H9 (cell line): ENCODE results near the gene GPR83. TPM values are rescaled to one million over a fixed set of nuclear protein-coding genes. Genes with fewer than 3 reads are reported as not detected.
A peak's percentile ranks its signal among the peaks of the same experiment; 100 is the strongest.

ENCODE experiments used
- DNase-seq: peaks from one replicate; pipeline ENCODE4 v3.0.0-alpha.2; 2017
- H2AFZ ChIP-seq: one replicate; pipeline ENCODE4 v1.6.1; 2013; ENCODE audit warnings: mild to moderate bottlenecking, low read length, control low read depth, moderate library complexity
- H2AK5ac ChIP-seq: 2 replicates; pipeline ENCODE4 v1.6.1; 2013; ENCODE audit warnings: low read length, control low read depth, mixed read lengths; ENCODE audit not compliant: insufficient read length
- H2BK120ac ChIP-seq: one replicate; pipeline ENCODE4 v1.6.1; 2013; ENCODE audit warnings: low read depth, mild to moderate bottlenecking, low read length, control low read depth, inconsistent platforms; ENCODE audit not compliant: poor library complexity, severe bottlenecking
- H2BK12ac ChIP-seq: 2 replicates; pipeline ENCODE4 v1.6.1; 2013; ENCODE audit warnings: low read length, control low read depth, mixed read lengths, low read depth; ENCODE audit not compliant: insufficient read length
- H2BK15ac ChIP-seq: 2 replicates; pipeline ENCODE4 v1.6.1; 2013; ENCODE audit warnings: low read depth, low read length, control low read depth
- H2BK20ac ChIP-seq: one replicate; pipeline ENCODE4 v1.6.1; 2013; ENCODE audit warnings: low read depth, mild to moderate bottlenecking, low read length, control low read depth, inconsistent platforms; ENCODE audit not compliant: poor library complexity, severe bottlenecking
- H2BK5ac ChIP-seq: 2 replicates; pipeline ENCODE4 v1.6.1; 2013; ENCODE audit warnings: low read length, control low read depth, mixed read lengths; ENCODE audit not compliant: insufficient read length
- H3K14ac ChIP-seq: 2 replicates; pipeline ENCODE4 v1.6.1; 2013; ENCODE audit warnings: low read length, control low read depth; ENCODE audit not compliant: insufficient read depth
- H3K18ac ChIP-seq: 2 replicates; pipeline ENCODE4 v1.6.1; 2013; ENCODE audit warnings: low read depth, mild to moderate bottlenecking, mixed read lengths, low read length, control low read depth; ENCODE audit not compliant: insufficient read length
- H3K23ac ChIP-seq: 2 replicates; pipeline ENCODE4 v1.6.1; 2013; ENCODE audit warnings: low read length, control low read depth, mixed read lengths, low read depth; ENCODE audit not compliant: insufficient read length
- H3K23me2 ChIP-seq: 2 replicates; pipeline ENCODE4 v1.6.1; 2013; ENCODE audit warnings: low read depth, mild to moderate bottlenecking, mixed read lengths, low read length, control low read depth; ENCODE audit not compliant: insufficient read length, poor library complexity, severe bottlenecking
- H3K27ac ChIP-seq: 2 replicates; pipeline ENCODE4 v1.5.1; 2013; ENCODE audit warnings: low read length, control low read depth, mixed read lengths, low read depth; ENCODE audit not compliant: insufficient read length
- H3K27me3 ChIP-seq: 2 replicates; pipeline ENCODE4 v1.6.1; 2013; ENCODE audit warnings: low read length, control low read depth, inconsistent platforms; ENCODE audit not compliant: insufficient read depth
- H3K4ac ChIP-seq: 2 replicates; pipeline ENCODE4 v1.6.1; 2013; ENCODE audit warnings: low read depth, mild to moderate bottlenecking, control low read depth, inconsistent platforms, low read length, moderate library complexity
- H3K4me1 ChIP-seq: 2 replicates; pipeline ENCODE4 v1.6.1; 2013; ENCODE audit warnings: low read length, control low read depth, inconsistent platforms; ENCODE audit not compliant: insufficient read depth
- H3K4me2 ChIP-seq: 2 replicates; pipeline ENCODE4 v1.6.1; 2013; ENCODE audit warnings: low read length, control low read depth, mixed read lengths; ENCODE audit not compliant: insufficient read length, insufficient read depth
- H3K56ac ChIP-seq: 2 replicates; pipeline ENCODE4 v1.6.1; 2013; ENCODE audit warnings: low read depth, mild to moderate bottlenecking, mixed read lengths, low read length, control low read depth; ENCODE audit not compliant: insufficient read length
- H3K79me1 ChIP-seq: 2 replicates; pipeline ENCODE4 v1.6.1; 2013; ENCODE audit warnings: low read depth, mild to moderate bottlenecking, moderate library complexity, low read length, control low read depth, inconsistent platforms; ENCODE audit not compliant: insufficient read depth, poor library complexity, severe bottlenecking
- H3K79me2 ChIP-seq: 2 replicates; pipeline ENCODE4 v1.6.1; 2013; ENCODE audit warnings: low read length, control low read depth, inconsistent platforms; ENCODE audit not compliant: insufficient read depth
- H3K9ac ChIP-seq: 2 replicates; pipeline ENCODE4 v1.6.1; 2013; ENCODE audit warnings: low read length, control low read depth, mixed read lengths; ENCODE audit not compliant: insufficient read length; ENCODE audit errors: extremely low read depth
- H3K9me3 ChIP-seq: one replicate; pipeline ENCODE4 v1.6.1; 2013; ENCODE audit warnings: low read depth, low read length, inconsistent platforms; ENCODE audit not compliant: control insufficient read depth
- H3T11ph ChIP-seq: one replicate; pipeline ENCODE4 v1.6.1; 2013; ENCODE audit warnings: mild to moderate bottlenecking, low read length, control low read depth, inconsistent platforms
- H4K20me1 ChIP-seq: one replicate; pipeline ENCODE4 v1.6.1; 2013; ENCODE audit not compliant: control insufficient read depth, insufficient read length, insufficient read depth
- H4K5ac ChIP-seq: 2 replicates; pipeline ENCODE4 v1.6.1; 2013; ENCODE audit warnings: low read depth, mild to moderate bottlenecking, mixed read lengths, low read length, control low read depth; ENCODE audit not compliant: insufficient read length
- H4K8ac ChIP-seq: replicated peaks from 2 replicates; pipeline ENCODE4 v1.6.1; 2013; ENCODE audit warnings: low read length, control low read depth, mixed read lengths, low read depth; ENCODE audit not compliant: insufficient read length
- H4K91ac ChIP-seq: 2 replicates; pipeline ENCODE4 v1.6.1; 2013; ENCODE audit warnings: low read depth, mild to moderate bottlenecking, moderate library complexity, mixed read lengths, low read length, control low read depth; ENCODE audit not compliant: insufficient read length
- H3K27ac Mint-ChIP-seq, 3 experiments: 2 replicates in 2 of 3; 3 replicates in 1 of 3; pipeline ENCODE4 v1.8.0; 2020 to 2021; ENCODE audit warnings: mixed read lengths in 3 of 3, mild to moderate bottlenecking in 1 of 3, moderate library complexity in 1 of 3
- H3K27me3 Mint-ChIP-seq: 2 replicates; pipeline ENCODE4 v1.8.0; 2021; ENCODE audit warnings: low read depth, mild to moderate bottlenecking, moderate library complexity, mixed read lengths
- H3K36me3 Mint-ChIP-seq, 3 experiments: 2 replicates in 2 of 3; 3 replicates in 1 of 3; pipeline ENCODE4 v1.8.0; 2020 to 2021; ENCODE audit warnings: low read depth in 3 of 3, mixed read lengths in 3 of 3; ENCODE audit not compliant: insufficient read depth in 1 of 3
- H3K4me1 Mint-ChIP-seq, 2 experiments: 2 replicates each; pipeline ENCODE4 v1.8.0; 2020; ENCODE audit warnings: mixed read lengths in 2 of 2
- H3K4me3 Mint-ChIP-seq, 2 experiments: 2 replicates in 1 of 2; 3 replicates in 1 of 2; pipeline ENCODE4 v1.8.0; 2020 to 2021; ENCODE audit warnings: mild to moderate bottlenecking in 2 of 2, mixed read lengths in 2 of 2, moderate library complexity in 1 of 2
- H3K9me3 Mint-ChIP-seq, 2 experiments: 2 replicates in 1 of 2; 3 replicates in 1 of 2; pipeline ENCODE4 v1.8.0; 2020; ENCODE audit warnings: mild to moderate bottlenecking in 2 of 2, mixed read lengths in 2 of 2, moderate library complexity in 1 of 2
- WGBS: extraction: QIAGEN DNeasy Blood & Tissue Kit; methylation state at CpG from one replicate; pipeline ENCODE4 v1.1.7; 2013; ENCODE audit warnings: missing lambda C conversion rate, low lambda C conversion rate, mixed read lengths; ENCODE audit not compliant: insufficient read length; ENCODE audit errors: extremely low coverage; 5-methylcytosine and 5-hydroxymethylcytosine counted together
- total RNA-seq: library from RNA; stranded (reverse); gene quantifications from 2 replicates; pipeline ENCODE4 v1.2.1, GENCODE V29; 2021
- TF ChIP-seq, protein P1 (sequence below): fragments of 200-600 bp; sonication (generic); conservative IDR thresholded peaks from 3 replicates; pipeline ENCODE4 v1.8.0; 2021; ENCODE audit warnings: antibody characterized with exemption, mild to moderate bottlenecking

Gene GPR83
- total RNA-seq, 1 experiment from 2014 or later = not detected

DNA sequence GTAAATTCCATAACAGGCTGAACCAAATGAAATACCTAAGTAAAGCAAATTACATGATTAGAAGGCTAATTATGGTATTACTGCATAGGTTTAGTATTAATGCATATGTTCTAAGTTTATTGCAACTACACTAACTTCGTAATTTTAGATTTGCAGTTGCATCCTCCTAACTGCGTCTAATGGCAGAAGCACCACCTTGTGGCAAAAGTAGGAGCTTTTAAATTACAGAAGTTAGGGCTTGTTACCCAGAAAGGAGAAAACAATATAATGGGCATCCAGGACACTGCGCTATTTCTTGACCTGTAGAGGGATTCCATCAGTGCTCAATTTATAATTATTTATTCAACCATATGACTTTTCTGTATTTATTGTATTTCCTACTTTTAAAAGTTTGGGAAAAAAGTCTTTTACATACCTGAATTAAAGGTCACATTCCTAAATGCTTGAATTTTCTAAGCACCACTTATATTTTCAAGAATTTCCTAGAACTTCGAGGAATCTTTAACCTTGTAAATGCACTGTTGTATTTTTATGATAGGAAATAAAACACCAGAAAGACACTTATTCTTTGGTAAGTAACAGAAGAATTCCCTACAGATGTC is 16.3 kb upstream of the GPR83 start:
- Histone ChIP-seq H3K9me3 (no peaks in the 10 kb centered on the region), H3K4ac (no peak overlapping the region), H3K79me1 (no peaks in the 10 kb centered on the region), H3K79me2 (no peaks in the 10 kb centered on the region), H4K20me1 (no peaks in the 10 kb centered on the region), H3K23ac (no peak overlapping the region), H4K8ac (no peak overlapping the region), H2BK12ac (no peak overlapping the region), H4K91ac (no peak overlapping the region), H3K23me2 (no peaks in the 10 kb centered on the region), H2BK5ac (no peak overlapping the region), H2BK120ac (no peak overlapping the region), H3K18ac (no peak overlapping the region), H3K4me2 (no peak overlapping the region), H3K27me3 (no peaks in the 10 kb centered on the region), H3K9ac (no peak overlapping the region), H2AFZ (no peak overlapping the region), H4K5ac (no peak overlapping the region), H3K56ac (no peak overlapping the region), H3K4me1 (no peaks in the 10 kb centered on the region), H3T11ph (no peak overlapping the region), H2BK15ac (no peak overlapping the region), H3K14ac (no peak overlapping the region), H2BK20ac (no peak overlapping the region), H2AK5ac (no peak overlapping the region), H3K27ac (no peak overlapping the region)
- no CpG with 5 or more reads among the region's 4 CpGs for WGBS
- peaks cover 5 to 18% (median 11%) of the 10 kb centered on the region in 3 experiments; a peak in 5 of 7 replicates for H3K36me3 Mint-ChIP-seq
- H3K4me3 Mint-ChIP-seq = no peak overlapping the region
- DNase-seq = no peak
- TF ChIP-seq, protein P1, sequence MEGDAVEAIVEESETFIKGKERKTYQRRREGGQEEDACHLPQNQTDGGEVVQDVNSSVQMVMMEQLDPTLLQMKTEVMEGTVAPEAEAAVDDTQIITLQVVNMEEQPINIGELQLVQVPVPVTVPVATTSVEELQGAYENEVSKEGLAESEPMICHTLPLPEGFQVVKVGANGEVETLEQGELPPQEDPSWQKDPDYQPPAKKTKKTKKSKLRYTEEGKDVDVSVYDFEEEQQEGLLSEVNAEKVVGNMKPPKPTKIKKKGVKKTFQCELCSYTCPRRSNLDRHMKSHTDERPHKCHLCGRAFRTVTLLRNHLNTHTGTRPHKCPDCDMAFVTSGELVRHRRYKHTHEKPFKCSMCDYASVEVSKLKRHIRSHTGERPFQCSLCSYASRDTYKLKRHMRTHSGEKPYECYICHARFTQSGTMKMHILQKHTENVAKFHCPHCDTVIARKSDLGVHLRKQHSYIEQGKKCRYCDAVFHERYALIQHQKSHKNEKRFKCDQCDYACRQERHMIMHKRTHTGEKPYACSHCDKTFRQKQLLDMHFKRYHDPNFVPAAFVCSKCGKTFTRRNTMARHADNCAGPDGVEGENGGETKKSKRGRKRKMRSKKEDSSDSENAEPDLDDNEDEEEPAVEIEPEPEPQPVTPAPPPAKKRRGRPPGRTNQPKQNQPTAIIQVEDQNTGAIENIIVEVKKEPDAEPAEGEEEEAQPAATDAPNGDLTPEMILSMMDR = peak; percentile 70
- no peaks in the 10 kb centered on the region for H3K27me3 Mint-ChIP-seq
- no peaks in the 10 kb centered on the region for H3K4me1 Mint-ChIP-seq
- no peaks in the 10 kb centered on the region for H3K9me3 Mint-ChIP-seq
- H3K27ac Mint-ChIP-seq = no peak overlapping the region
